IPS-NIHi11 (cell line): ENCODE results near the gene PLXDC1.
"Not testable (repeated sequence)": the region's sequence is repeated elsewhere in the genome, so short reads cannot be mapped to it uniquely, and the experiment has no call there.

ENCODE experiments used
- DNase-seq: peaks from one replicate; pipeline ENCODE4 v3.0.0; 2012; ENCODE audit warnings: mixed read lengths, low spot score

Gene PLXDC1

DNA sequence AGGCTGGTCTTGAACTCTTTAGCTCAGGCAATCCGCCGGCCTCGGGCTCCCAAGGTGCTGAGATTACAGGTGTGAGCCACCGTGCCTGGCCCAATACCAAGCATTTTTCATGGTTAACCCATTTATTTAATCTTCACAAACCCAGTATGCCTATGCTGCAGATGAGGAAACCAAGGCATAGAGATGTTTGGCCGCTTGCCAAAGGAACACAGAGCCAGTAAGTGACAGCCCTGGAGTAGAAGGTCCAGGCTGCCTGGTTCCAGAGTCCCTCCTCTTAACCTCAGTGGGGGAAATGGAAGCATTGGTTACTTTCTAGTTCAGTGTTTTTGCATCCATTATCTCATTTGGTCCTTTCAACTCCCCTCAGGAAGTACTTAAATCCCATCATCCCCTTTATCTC is 29.9 kb upstream of the PLXDC1 start:
- no peak for DNase-seq

- DNase-seq, result peak; percentile 1
Observed at GRCh38 chr17:39178536-39178935, 27.1 kb upstream of the PLXDC1 start.

DNA sequence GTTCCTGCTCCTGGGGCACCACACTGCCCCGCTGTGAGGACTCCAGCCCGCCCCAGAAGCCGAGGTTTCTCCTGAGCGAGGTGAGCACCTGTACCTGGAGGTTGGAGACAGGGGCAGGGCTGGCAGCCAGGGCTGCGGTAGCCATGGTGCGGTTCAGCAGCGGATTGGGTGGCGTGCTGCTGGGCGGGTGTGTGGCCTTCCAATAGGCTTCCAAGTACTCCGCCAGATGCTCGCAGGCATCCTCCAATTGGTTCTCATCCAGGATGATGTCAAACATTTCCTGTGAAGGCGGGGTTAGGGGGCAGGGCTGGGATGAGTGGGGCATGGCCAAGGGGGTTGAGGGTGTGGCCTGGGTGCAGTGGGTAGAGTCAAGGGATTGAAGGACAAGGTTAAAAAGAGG is 25.8 kb upstream of the PLXDC1 start:
- peak; percentile 95 for DNase-seq

DNA sequence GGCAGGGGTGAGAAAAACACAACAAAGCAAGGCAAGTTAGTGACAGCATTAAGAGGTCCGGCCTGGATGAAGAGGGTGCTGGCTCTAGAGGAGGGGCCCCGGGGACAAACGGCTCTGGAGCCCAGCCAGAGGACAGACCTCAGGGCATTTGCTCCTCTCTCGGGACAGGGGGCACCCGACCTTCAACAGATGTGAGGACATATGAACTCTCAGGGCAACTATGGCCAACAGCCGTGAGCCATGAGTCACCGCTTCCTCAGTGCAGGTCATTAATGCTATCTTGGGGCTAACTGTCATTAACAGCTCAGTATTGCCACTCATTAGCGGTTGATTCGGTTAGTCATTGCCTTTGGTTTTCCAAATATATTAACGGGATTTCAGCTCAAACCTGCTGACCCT is 24.3 kb upstream of the PLXDC1 start:
- DNase-seq, result no peak

GRCh38 chr17:39174920-39175694 is 23.7 kb upstream of the PLXDC1 start:
- peak; percentile 94 for DNase-seq

DNA sequence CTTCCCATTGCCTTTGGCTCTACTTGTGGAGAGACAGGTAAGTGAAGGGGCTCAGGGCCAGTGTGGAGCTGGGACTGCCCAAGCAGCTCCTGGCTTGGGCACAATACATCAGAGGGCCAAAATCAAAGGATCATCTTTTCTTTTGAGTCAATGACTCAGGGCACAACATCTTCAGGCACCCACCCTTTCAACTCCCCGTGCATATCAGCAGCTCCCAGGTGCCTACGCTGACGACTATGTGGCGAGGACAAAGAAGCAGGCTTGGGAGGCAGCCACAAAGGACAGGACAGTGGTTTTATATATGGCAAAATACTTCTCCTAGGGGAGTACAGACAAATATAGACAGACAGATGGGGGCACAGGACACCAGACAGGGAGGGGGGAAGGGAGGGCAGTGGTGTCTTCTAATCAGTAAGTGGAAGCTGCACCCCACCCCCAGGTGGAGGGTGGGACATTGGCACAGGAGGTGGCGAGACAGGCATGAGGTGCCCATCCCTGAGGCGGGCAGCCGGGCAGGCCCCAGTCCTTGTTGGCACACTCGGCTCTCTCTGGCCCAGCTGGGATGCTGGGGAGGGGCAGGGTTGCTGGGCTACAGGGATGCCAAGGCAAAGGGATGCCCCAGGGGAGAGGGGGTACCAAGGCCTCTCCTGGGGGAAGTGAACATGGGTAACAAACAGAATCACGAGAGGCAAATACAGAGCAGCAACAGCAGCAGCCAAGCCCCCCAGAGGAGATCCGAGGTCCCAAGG is 22.3 kb upstream of the PLXDC1 start:
- no peak for DNase-seq

DNA sequence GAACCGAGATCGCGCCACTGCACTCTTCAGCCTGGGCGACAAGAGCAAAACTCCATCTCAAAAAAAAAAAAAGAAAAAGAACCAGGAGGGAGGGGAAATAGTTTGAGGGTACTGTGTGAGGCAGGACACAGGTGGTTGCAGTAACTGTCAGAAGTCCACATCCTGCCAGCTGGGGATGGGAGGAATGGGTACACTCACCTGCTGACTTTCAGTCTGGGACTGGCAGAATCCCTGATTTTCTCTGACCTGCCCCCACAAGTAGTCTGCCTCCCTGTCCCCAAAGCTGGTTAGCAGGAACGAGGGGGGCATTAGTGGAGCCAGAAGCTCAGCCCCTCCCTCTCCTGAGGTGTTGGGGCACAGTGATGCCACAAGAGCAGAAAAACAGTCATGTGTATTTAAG is 21.6 kb upstream of the PLXDC1 start:
- DNase-seq, result no peak

DNA sequence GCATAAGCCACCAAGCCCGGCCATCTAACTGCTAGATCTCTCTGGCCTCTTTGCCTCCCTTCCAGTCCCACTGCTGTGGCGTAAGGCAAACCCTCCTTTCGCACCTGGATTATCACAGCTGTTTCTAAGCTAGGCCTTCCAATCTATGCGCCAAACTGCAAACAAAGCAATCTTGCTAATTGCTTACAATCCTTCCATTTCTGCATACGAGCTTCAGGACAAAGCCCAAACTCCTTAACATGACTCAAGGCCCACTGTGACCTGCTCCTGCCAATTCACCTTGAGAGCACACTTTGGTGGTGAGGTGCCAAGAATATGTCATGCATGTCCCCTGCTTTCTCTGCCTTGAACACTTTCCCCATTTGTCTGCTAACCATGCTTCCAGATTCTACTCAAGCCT is 20.5 kb upstream of the PLXDC1 start:
- no peak for DNase-seq

DNA sequence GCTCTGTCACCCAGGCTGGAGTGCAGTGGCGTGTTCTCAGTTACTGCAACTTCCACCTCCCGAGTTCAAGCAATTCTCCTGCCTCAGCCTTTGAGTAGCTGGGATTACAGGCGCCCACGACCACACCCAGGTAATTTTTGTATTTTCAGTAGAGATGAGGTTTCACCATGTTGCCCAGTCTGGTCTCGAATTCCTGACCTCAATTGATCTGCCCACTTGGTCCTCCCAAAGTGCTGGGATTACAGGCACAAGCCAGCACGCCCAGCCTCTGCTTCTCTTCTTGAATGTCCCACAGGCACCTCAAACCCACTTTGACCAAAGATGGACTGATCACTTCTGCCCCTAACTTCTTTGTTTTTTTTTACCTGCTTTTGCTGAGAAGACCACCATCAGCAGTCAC is 19.1 kb upstream of the PLXDC1 start:
- no peak for DNase-seq

GRCh38 chr17:39170109-39170508 is 18.7 kb upstream of the PLXDC1 start:
- no peak for DNase-seq

GRCh38 chr17:39169518-39169917 is 18.1 kb upstream of the PLXDC1 start:
- DNase-seq, result no peak

DNA sequence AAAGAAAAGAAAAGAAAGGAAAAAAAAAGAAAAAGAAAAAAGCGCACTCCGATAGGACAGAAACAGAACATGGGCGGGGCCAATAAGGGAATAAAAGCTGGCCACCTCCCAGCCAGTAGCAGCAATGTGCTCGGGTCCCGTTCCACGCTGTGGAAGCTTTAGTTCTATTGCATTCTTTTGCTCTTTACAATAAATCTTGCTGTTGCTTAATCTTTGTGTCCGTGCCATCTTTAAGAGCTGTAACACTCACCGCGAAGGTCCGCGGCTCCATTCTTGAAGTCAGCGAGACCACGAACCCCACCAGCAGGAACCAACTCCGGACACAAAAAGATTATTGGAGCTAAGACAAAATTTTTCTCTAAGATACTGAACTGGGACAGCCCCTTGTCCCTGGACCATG is 17.7 kb upstream of the PLXDC1 start:
- DNase-seq, result no peak

GRCh38 chr17:39168503-39168902 is 17.1 kb upstream of the PLXDC1 start:
- DNase-seq, result not testable (repeated sequence)

- no peak for DNase-seq
Observed at GRCh38 chr17:39167476-39167875, 16.0 kb upstream of the PLXDC1 start.

DNA sequence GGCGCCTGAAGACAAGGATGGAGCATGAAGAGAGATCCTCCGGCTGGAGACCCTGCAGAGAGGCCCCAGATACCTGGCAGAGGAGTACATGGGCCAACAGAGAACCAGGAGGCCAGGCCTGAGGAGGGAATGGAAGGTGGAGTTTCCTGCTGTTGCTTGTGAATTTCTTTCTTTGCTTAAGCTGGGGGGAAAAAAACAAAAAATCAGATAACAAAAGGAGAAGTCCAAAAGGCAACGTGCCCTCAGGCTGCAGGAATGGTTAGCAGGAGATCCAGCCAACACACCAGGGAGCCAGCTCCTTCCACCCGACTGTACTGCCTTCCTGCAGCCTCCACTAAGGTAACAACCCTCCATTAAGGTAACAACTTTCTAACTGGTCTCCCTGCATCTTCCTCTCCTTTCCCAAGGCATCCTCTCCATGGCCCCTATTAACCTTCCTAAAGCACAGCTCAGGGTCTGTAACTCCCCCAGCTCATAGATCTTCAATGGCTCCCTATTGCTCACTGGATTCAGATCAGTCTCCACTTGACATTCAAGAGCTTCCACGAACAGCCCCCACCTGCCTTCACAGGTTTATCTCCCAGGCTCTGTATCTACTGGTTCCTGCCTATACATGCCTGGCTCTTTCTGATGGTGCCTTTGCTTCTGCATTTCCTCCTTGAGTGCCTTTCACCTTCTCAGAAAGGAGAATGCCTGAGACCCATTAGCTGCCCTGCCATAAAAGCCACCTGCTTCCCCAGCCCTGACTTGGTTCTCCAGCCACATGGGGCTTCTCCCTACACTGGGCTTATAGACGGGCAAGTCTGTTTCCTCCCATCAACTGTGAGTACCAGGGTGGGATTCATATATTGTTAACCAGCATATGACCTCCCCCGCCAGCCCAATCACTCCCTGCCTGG is 15.2 kb upstream of the PLXDC1 start:
- DNase-seq, result no peak

GRCh38 chr17:39165841-39166349 is 14.5 kb upstream of the PLXDC1 start, which contains the start of gene ARL5C:
TSS of gene ARL5C (minus strand) at chr17:39166161. CDS start at chr17:39165760, 401 bp downstream.
- DNase-seq, result no peak

GRCh38 chr17:39165178-39165840 is 13.9 kb upstream of the PLXDC1 start:
- no peak for DNase-seq

DNA sequence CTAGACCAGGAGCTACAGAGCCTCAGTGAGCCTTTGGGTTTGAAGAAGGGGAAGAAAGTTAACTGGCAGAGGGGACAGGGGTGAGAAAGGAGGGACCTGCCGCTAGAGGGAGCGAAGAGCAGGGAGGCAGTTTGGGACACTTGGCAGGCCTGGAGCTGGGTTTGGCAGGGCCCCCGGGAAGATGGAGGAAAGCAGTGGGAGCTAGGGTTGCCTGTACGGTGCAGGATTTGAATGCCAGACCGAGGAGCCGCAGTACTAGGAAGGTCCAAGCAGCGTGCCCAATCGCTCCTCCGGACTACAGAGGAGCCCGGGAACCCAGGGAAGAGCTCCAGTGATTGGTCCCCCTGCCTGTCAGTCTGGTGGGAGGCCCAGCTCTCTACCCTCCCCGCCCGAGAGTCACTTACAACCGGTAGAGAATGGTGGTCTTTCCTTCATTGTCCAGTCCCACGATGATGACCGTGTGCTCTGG is 13.3 kb upstream of the PLXDC1 start:
- DNase-seq, result peak; percentile 93

GRCh38 chr17:39161962-39162361 is 10.5 kb upstream of the PLXDC1 start:
- DNase-seq, result no peak

- no peak for DNase-seq
Observed at GRCh38 chr17:39158623-39159022, 7.2 kb upstream of the PLXDC1 start.

- no peak for DNase-seq
Observed at GRCh38 chr17:39156491-39156890, 5.1 kb upstream of the PLXDC1 start.

- DNase-seq, result no peak
Observed at GRCh38 chr17:39155654-39156053, 4.2 kb upstream of the PLXDC1 start.
